Measurements from ENCODE around the gene OR14C36.
"Not testable (repeated sequence)": the region's sequence is repeated elsewhere in the genome, so short reads cannot be mapped to it uniquely, and the experiment has no call there.

The OR14C36 gene

GRCh38 chr1:248348475-248348874 is at the start of gene OR14C36:
Gene OR14C36 (plus strand): TSS chr1:248348775. CDS start chr1:248348775, 0 bp downstream.
- DNase-seq (ENCODE audit: low read depth in 2 of 2): no peak

- no peak for DNase-seq (ENCODE audit: low read depth in 2 of 2)
Observed at GRCh38 chr1:248303324-248303723, 45.3 kb upstream of the OR14C36 start, which contains the start of gene OR2T12. Gene OR2T12 (minus strand): TSS chr1:248303424. CDS start chr1:248295578, 7,846 bp downstream.

GRCh38 chr1:248305672-248306071 is 42.9 kb upstream of the OR14C36 start:
- DNase-seq (ENCODE audit: low read depth in 2 of 2): not testable (repeated sequence)

GRCh38 chr1:248306103-248306502 is 42.5 kb upstream of the OR14C36 start:
- DNase-seq (ENCODE audit: low read depth in 2 of 2): no peak

GRCh38 chr1:248306740-248307139 is 41.8 kb upstream of the OR14C36 start:
- not testable (repeated sequence) for DNase-seq (ENCODE audit: low read depth in 2 of 2)

GRCh38 chr1:248316796-248317195 is 31.8 kb upstream of the OR14C36 start:
- DNase-seq (ENCODE audit: low read depth in 2 of 2): no peak

- DNase-seq (ENCODE audit: low read depth in 2 of 2): no peak
Observed at GRCh38 chr1:248324468-248324867, 24.1 kb upstream of the OR14C36 start, which contains the start of gene OR2M7. Gene OR2M7 (minus strand): TSS chr1:248324568. CDS start chr1:248324568, 0 bp downstream.

GRCh38 chr1:248343451-248343850 is 5.1 kb upstream of the OR14C36 start:
- DNase-seq (ENCODE audit: low read depth in 2 of 2): no peak

GRCh38 chr1:248359415-248359814 is 10.8 kb downstream of the OR14C36 start:
- no peak for DNase-seq (ENCODE audit: low read depth in 2 of 2)

- DNase-seq (ENCODE audit: low read depth in 2 of 2): no peak
Observed at GRCh38 chr1:248361121-248361715, 12.6 kb downstream of the OR14C36 start, which contains the start of gene OR2T4. Gene OR2T4 (plus strand): TSS chr1:248361665. CDS start chr1:248361665, 0 bp downstream.

- no peak for DNase-seq (ENCODE audit: low read depth in 2 of 2)
Observed at GRCh38 chr1:248366609-248367008, 18.0 kb downstream of the OR14C36 start.

GRCh38 chr1:248372394-248372793 is 23.8 kb downstream of the OR14C36 start:
- no peak for DNase-seq (ENCODE audit: low read depth in 2 of 2)

- no peak for DNase-seq (ENCODE audit: low read depth in 2 of 2)
Observed at GRCh38 chr1:248373761-248374160, 25.2 kb downstream of the OR14C36 start.

GRCh38 chr1:248375446-248375845 is 26.9 kb downstream of the OR14C36 start, which contains the start of gene OR2T6:
Gene OR2T6 (plus strand): TSS chr1:248375746. CDS start chr1:248387609, 11,863 bp downstream.
- DNase-seq (ENCODE audit: low read depth in 2 of 2): no peak

GRCh38 chr1:248376916-248377315 is 28.3 kb downstream of the OR14C36 start:
- no peak for DNase-seq (ENCODE audit: low read depth in 2 of 2)

GRCh38 chr1:248380854-248381253 is 32.3 kb downstream of the OR14C36 start:
- no peak for DNase-seq (ENCODE audit: low read depth in 2 of 2)

GRCh38 chr1:248388426-248388825 is 39.9 kb downstream of the OR14C36 start:
- DNase-seq (ENCODE audit: low read depth in 2 of 2): no peak

- DNase-seq (ENCODE audit: low read depth in 2 of 2): no peak
Observed at GRCh38 chr1:248393050-248393449, 44.5 kb downstream of the OR14C36 start.
